ENCODE results near the gene HCFC2. TPM values are rescaled to one million over a fixed set of nuclear protein-coding genes. Genes with fewer than 3 reads are reported as not detected.

The HCFC2 gene
- total RNA-seq, 2 experiments from 2014 or later: 11.2 to 15.1 TPM

GRCh38 chr12:104143002-104143401, 78.7 kb downstream of the HCFC2 start:
- H3K27me3 ChIP-seq (ENCODE audit: control insufficient read depth in 1 of 2, insufficient read depth in 2 of 2, low read length in 2 of 2): no peaks in the 10 kb centered on the region
- Mint-ChIP-seq H3K36me3 (ENCODE audit: low read depth) (no peaks in the 10 kb centered on the region), H3K4me1 (ENCODE audit: low read depth) (no peaks in the 10 kb centered on the region), H3K4me3 (no peak overlapping the region), H3K9me3 (no peaks in the 10 kb centered on the region), H3K27ac (no peak overlapping the region), H3K27me3 (no peaks in the 10 kb centered on the region)
- ChIA-PET CTCF (no interaction called here), POLR2A (no interaction called here)
- no peak overlapping the region for H3K27ac ChIP-seq (ENCODE audit: low read depth in 1 of 2, low read length in 2 of 2)
- no peaks in the 10 kb centered on the region for H3K36me3 ChIP-seq (ENCODE audit: insufficient read depth, low read length)
- peaks cover 0 to 4% of the 10 kb centered on the region in 2 experiments for H3K9me3 ChIP-seq (ENCODE audit: control insufficient read depth in 1 of 2, insufficient read depth in 1 of 2, low read length in 2 of 2)
- intact Hi-C loops (cut with DNase I, micrococcal nuclease): loop anchor here in 1 of 2 experiments (5.0 kb wide), 3 partner anchors 144 to 959 kb away; partner anchors contain the start of gene EID3
- DNase-seq: no peak
- ATAC-seq (ENCODE audit: poor library complexity): no peak
- H3K4me1 ChIP-seq (ENCODE audit: insufficient read depth, low read length): peaks cover 7% of the 10 kb centered on the region
- H3K4me3 ChIP-seq (ENCODE audit: low read length): no peak overlapping the region
- TF ChIP-seq CTCF (IDR thresholded peaks at IDR 0.05): no peak

GRCh38 chr12:104143918-104144317, 79.6 kb downstream of the HCFC2 start:
- no peaks in the 10 kb centered on the region for H3K36me3 ChIP-seq (ENCODE audit: insufficient read depth, low read length)
- TF ChIP-seq CTCF (IDR thresholded peaks at IDR 0.05): no peak
- DNase-seq: no peak
- H3K9me3 ChIP-seq (ENCODE audit: control insufficient read depth in 1 of 2, insufficient read depth in 1 of 2, low read length in 2 of 2): peaks cover 0 to 4% of the 10 kb centered on the region in 2 experiments
- H3K4me1 ChIP-seq (ENCODE audit: insufficient read depth, low read length): no peaks in the 10 kb centered on the region
- Mint-ChIP-seq H3K27ac (no peak overlapping the region), H3K4me1 (ENCODE audit: low read depth) (no peaks in the 10 kb centered on the region), H3K4me3 (no peak overlapping the region), H3K9me3 (no peaks in the 10 kb centered on the region), H3K36me3 (ENCODE audit: low read depth) (no peaks in the 10 kb centered on the region), H3K27me3 (no peaks in the 10 kb centered on the region)
- no peak overlapping the region for H3K4me3 ChIP-seq (ENCODE audit: low read length)
- no peak overlapping the region for H3K27ac ChIP-seq (ENCODE audit: low read depth in 1 of 2, low read length in 2 of 2)
- no peak for ATAC-seq (ENCODE audit: poor library complexity)
- CTCF ChIA-PET: no interaction called here
- intact Hi-C loops (cut with DNase I, micrococcal nuclease): loop anchor here in 1 of 2 experiments (5.0 kb wide), 3 partner anchors 143 to 958 kb away; partner anchors contain the start of gene EID3
- POLR2A ChIA-PET: no interaction called here
- peaks cover 0 to 4% of the 10 kb centered on the region in 2 experiments for H3K27me3 ChIP-seq (ENCODE audit: control insufficient read depth in 1 of 2, insufficient read depth in 2 of 2, low read length in 2 of 2)

GRCh38 chr12:104147346-104147745, 83.0 kb downstream of the HCFC2 start:
- no peaks in the 10 kb centered on the region for H3K9me3 Mint-ChIP-seq
- H3K27ac Mint-ChIP-seq: no peak overlapping the region
- no peak for ATAC-seq (ENCODE audit: poor library complexity)
- DNase-seq: no peak
- no peak overlapping the region for H3K4me3 Mint-ChIP-seq
- POLR2A ChIA-PET: no interaction called here
- no peaks in the 10 kb centered on the region for H3K4me1 ChIP-seq (ENCODE audit: insufficient read depth, low read length)
- no peaks in the 10 kb centered on the region for H3K36me3 Mint-ChIP-seq (ENCODE audit: low read depth)
- intact Hi-C loops (cut with DNase I, micrococcal nuclease): no loop called here
- H3K36me3 ChIP-seq (ENCODE audit: insufficient read depth, low read length): no peaks in the 10 kb centered on the region
- H3K9me3 ChIP-seq (ENCODE audit: control insufficient read depth in 1 of 2, insufficient read depth in 1 of 2, low read length in 2 of 2): peaks cover 0 to 4% of the 10 kb centered on the region in 2 experiments
- H3K27ac ChIP-seq (ENCODE audit: low read depth in 1 of 2, low read length in 2 of 2): no peak overlapping the region
- TF ChIP-seq CTCF (IDR thresholded peaks at IDR 0.05): no peak
- no peak overlapping the region for H3K4me3 ChIP-seq (ENCODE audit: low read length)
- peaks cover 4% of the 10 kb centered on the region for H3K27me3 Mint-ChIP-seq
- H3K4me1 Mint-ChIP-seq (ENCODE audit: low read depth): no peaks in the 10 kb centered on the region
- peaks cover 0 to 4% of the 10 kb centered on the region in 2 experiments for H3K27me3 ChIP-seq (ENCODE audit: control insufficient read depth in 1 of 2, insufficient read depth in 2 of 2, low read length in 2 of 2)
- CTCF ChIA-PET: no interaction called here

Data from CD4-positive, alpha-beta T cell (primary cell).